Progenitor cell of endocrine pancreas (in vitro differentiated cells): ENCODE data around the gene SLC35F2. TPM values are rescaled to one million over a fixed set of nuclear protein-coding genes. Genes with fewer than 3 reads are reported as not detected.

Experiments used
- DNase-seq: peaks from one replicate; pipeline ENCODE4 v3.0.0; 2021; ENCODE audit warnings: low spot score; ENCODE audit not compliant: unreplicated experiment
- H3K27ac Mint-ChIP-seq: 2 replicates; pipeline ENCODE4 v1.8.0; 2021; ENCODE audit warnings: mild to moderate bottlenecking, moderate library complexity, mixed read lengths
- H3K27me3 Mint-ChIP-seq: 2 replicates; pipeline ENCODE4 v1.8.0; 2021; ENCODE audit warnings: mixed read lengths
- H3K36me3 Mint-ChIP-seq: 2 replicates; pipeline ENCODE4 v1.8.0; 2022; ENCODE audit warnings: mixed read lengths; ENCODE audit not compliant: insufficient read depth
- H3K4me1 Mint-ChIP-seq: 2 replicates; pipeline ENCODE4 v1.8.0; 2021; ENCODE audit warnings: low read depth, mixed read lengths
- H3K4me3 Mint-ChIP-seq: 2 replicates; pipeline ENCODE4 v1.8.0; 2021; ENCODE audit warnings: low read depth, mild to moderate bottlenecking, moderate library complexity, mixed read lengths
- H3K9me3 Mint-ChIP-seq: 2 replicates; pipeline ENCODE4 v1.8.0; 2021; ENCODE audit warnings: low read depth, mixed read lengths
- total RNA-seq: library from RNA; stranded (reverse); gene quantifications from 2 replicates; pipeline ENCODE4 v1.2.1, GENCODE V29; 2021
- TF ChIP-seq, protein P1 (sequence below): fragments of 200-600 bp; sonication (generic); IDR thresholded peaks from one replicate; pipeline ENCODE4 v1.5.0; 2021; ENCODE audit warnings: antibody characterized with exemption, mild to moderate bottlenecking; ENCODE audit not compliant: unreplicated experiment

The SLC35F2 gene
- total RNA-seq, 1 donor from 2014 or later = 17.5 TPM

GRCh38 chr11:107848345-107848744 is 10.2 kb downstream of the SLC35F2 start:
- H3K27me3 Mint-ChIP-seq = no peaks in the 10 kb centered on the region
- H3K4me1 Mint-ChIP-seq = no peaks in the 10 kb centered on the region
- H3K4me3 Mint-ChIP-seq = no peak overlapping the region
- no peaks in the 10 kb centered on the region for H3K36me3 Mint-ChIP-seq
- TF ChIP-seq, protein P1, sequence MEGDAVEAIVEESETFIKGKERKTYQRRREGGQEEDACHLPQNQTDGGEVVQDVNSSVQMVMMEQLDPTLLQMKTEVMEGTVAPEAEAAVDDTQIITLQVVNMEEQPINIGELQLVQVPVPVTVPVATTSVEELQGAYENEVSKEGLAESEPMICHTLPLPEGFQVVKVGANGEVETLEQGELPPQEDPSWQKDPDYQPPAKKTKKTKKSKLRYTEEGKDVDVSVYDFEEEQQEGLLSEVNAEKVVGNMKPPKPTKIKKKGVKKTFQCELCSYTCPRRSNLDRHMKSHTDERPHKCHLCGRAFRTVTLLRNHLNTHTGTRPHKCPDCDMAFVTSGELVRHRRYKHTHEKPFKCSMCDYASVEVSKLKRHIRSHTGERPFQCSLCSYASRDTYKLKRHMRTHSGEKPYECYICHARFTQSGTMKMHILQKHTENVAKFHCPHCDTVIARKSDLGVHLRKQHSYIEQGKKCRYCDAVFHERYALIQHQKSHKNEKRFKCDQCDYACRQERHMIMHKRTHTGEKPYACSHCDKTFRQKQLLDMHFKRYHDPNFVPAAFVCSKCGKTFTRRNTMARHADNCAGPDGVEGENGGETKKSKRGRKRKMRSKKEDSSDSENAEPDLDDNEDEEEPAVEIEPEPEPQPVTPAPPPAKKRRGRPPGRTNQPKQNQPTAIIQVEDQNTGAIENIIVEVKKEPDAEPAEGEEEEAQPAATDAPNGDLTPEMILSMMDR = no peak
- H3K9me3 Mint-ChIP-seq = no peaks in the 10 kb centered on the region
- DNase-seq = no peak
- H3K27ac Mint-ChIP-seq = no peak overlapping the region

DNA sequence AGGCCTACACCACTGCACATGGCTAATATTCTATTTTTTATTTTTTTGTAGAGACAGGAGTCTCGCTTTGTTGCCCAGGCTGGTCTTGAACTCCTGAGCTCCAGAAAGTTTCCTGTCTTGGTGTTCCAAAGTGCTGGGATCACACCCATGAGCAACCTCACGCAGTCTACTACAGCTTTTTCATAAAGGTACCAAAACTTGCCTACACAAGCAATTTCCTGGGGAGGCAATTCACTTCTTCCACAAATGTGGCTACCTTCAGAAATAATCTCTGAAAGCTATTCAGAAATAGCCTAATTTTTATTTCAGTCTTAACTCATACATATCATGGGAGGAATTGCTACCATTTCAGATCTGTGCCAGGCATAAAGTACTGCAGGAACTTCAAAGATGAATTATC is 11.4 kb downstream of the SLC35F2 start:
- H3K4me1 Mint-ChIP-seq = no peaks in the 10 kb centered on the region
- H3K36me3 Mint-ChIP-seq = no peaks in the 10 kb centered on the region
- TF ChIP-seq, protein P1 = no peak
- H3K4me3 Mint-ChIP-seq = no peak overlapping the region
- H3K9me3 Mint-ChIP-seq = no peaks in the 10 kb centered on the region
- H3K27ac Mint-ChIP-seq = no peak overlapping the region
- H3K27me3 Mint-ChIP-seq = no peaks in the 10 kb centered on the region
- DNase-seq = no peak

DNA sequence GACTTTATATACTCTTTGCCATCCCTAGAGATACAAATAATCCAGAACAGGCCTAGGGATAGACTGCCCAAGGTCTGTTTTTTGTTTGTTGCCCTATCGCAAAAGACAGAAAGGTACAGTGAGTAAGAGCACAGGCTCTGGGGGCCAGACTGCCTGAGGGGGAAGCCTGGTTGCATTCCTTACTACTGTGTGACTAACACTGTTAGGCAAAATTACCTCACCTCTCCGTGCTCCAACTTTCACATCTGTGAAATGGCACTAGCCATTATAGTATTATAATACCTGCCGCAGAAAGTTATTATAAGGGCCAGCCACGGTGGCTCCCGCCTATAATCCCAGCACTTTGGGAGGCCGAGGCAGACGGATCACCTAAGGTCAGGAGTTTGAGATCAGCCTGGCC is 14.5 kb downstream of the SLC35F2 start:
- H3K27ac Mint-ChIP-seq = no peak overlapping the region
- no peak for DNase-seq
- TF ChIP-seq, protein P1 = no peak
- peaks cover 4% of the 10 kb centered on the region for H3K4me1 Mint-ChIP-seq
- no peaks in the 10 kb centered on the region for H3K9me3 Mint-ChIP-seq
- H3K27me3 Mint-ChIP-seq = no peaks in the 10 kb centered on the region
- no peak overlapping the region for H3K4me3 Mint-ChIP-seq
- no peaks in the 10 kb centered on the region for H3K36me3 Mint-ChIP-seq

DNA sequence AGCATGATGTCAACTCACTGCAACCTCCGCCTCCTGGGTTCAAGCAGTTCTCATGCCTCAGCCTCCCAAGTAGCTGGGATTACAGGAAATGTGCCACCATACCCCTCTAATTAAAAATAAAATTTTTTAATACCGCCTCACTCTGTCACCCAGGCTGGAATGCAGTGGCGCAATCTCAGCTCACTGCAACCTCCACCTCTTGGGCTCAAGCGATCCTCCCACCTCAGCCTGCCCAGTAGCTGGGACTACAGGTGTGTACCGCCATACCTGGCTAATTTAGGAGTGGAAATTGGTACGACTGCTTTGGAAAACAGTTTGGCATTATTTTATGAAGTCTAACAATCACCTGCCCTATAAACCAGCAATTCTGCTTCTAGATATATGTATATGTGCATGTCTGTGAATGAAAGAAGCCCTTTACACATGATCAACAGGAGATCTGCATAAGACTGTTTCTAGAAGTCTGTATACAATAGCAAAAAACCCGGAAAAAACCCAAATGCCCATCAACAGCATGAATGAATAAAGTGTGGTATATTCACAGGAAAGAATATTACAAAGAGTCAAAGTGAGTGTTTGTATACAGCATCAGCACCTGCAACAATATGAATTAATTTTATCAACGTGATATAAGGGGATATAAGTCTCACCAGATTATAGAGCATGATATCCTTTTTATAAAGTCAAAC is 16.0 kb downstream of the SLC35F2 start:
- H3K9me3 Mint-ChIP-seq = no peaks in the 10 kb centered on the region
- H3K27ac Mint-ChIP-seq = no peak overlapping the region

DNA sequence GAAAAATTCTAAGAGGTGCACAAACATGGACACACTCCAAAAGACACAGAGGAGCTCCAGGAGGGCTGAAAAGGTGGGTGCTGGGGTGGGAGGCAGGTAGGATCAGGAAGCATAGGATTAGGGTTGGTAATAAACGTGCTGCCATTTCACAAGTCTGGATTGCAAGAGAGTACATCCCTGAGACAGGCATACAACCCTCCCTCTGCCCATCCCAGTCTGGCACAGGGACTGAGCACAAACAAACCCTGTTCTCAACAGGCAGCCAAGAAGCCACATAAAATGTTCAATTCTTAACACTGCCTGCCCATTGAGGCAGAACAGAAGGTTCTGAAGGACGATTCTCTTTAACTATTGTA is 18.5 kb downstream of the SLC35F2 start:
- Mint-ChIP-seq H3K27ac (no peak overlapping the region), H3K4me1 (peaks cover 10% of the 10 kb centered on the region), H3K27me3 (no peaks in the 10 kb centered on the region), H3K36me3 (no peaks in the 10 kb centered on the region), H3K4me3 (no peak overlapping the region), H3K9me3 (no peaks in the 10 kb centered on the region)
- no peak for DNase-seq
- TF ChIP-seq, protein P1 = no peak

More for the DNA sequence above, 16.0 kb downstream of the SLC35F2 start:
- Mint-ChIP-seq H3K27me3 (no peaks in the 10 kb centered on the region), H3K4me1 (peaks cover 4% of the 10 kb centered on the region), H3K36me3 (no peaks in the 10 kb centered on the region), H3K4me3 (no peak overlapping the region)
- TF ChIP-seq, protein P1 = no peak
- DNase-seq = no peak
